ENCODE data around the gene DRAM1. TPM values are rescaled to one million over a fixed set of nuclear protein-coding genes. Genes with fewer than 3 reads are reported as not detected.

Gene DRAM1
- total and polyA plus RNA-seq, 10 of the 15 experiments (the other 5 are each of a cell fraction or from before 2014, with no cell fraction given): 22.4 to 91.5 (median 41.4) TPM

DNA sequence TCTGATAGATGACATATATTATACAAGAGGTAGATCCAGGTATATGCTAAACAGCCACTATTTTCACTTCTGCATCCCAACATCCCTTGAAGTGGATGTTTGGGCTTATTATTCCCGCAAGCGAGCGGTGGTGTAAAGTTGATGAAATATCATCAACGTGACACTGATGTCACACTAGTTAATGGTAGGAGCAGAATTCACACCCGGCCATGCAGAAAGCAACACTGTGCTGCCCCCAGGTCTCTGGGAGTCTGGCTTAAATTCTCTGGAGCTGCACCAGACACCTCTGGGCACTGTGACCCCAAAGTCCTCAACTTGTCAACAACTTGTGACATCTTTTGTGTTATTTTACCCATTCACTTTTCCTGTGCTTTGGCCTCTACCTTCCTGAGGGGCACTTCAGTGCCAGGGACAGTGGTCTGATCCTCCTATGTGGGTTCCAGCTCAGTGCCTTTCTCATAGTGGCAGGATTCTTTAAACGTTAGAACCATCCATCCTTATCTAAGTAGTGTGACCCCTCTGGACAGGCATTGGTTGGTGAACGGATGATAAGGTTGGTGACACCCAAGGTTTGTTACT lies 952 bp downstream of the DRAM1 start (continued):
- TF ChIP-seq CBX5 (IDR thresholded peaks at IDR 0.05; ENCODE audit: low read depth) (no peak), TCF7 (IDR thresholded peaks at IDR 0.05; ENCODE audit: borderline replicate concordance) (no peak), YBX1 (IDR thresholded peaks at IDR 0.05) (no peak), SP1 (IDR thresholded peaks at IDR 0.05; ENCODE audit: low read depth, low read length) (no peak), ZNF207 (IDR thresholded peaks at IDR 0.05; ENCODE audit: borderline replicate concordance) (no peak), CBFB (IDR thresholded peaks at IDR 0.05; ENCODE audit: low read depth) (no peak), TCF3 (IDR thresholded peaks at IDR 0.05; ENCODE audit: borderline replicate concordance, insufficient read depth, low read depth, low read length) (no peak), IKZF2 (IDR thresholded peaks at IDR 0.05) (peak; percentile 52 to 64; a peak in 2 of 4 replicates)
- TF ChIP-seq, protein P1, sequence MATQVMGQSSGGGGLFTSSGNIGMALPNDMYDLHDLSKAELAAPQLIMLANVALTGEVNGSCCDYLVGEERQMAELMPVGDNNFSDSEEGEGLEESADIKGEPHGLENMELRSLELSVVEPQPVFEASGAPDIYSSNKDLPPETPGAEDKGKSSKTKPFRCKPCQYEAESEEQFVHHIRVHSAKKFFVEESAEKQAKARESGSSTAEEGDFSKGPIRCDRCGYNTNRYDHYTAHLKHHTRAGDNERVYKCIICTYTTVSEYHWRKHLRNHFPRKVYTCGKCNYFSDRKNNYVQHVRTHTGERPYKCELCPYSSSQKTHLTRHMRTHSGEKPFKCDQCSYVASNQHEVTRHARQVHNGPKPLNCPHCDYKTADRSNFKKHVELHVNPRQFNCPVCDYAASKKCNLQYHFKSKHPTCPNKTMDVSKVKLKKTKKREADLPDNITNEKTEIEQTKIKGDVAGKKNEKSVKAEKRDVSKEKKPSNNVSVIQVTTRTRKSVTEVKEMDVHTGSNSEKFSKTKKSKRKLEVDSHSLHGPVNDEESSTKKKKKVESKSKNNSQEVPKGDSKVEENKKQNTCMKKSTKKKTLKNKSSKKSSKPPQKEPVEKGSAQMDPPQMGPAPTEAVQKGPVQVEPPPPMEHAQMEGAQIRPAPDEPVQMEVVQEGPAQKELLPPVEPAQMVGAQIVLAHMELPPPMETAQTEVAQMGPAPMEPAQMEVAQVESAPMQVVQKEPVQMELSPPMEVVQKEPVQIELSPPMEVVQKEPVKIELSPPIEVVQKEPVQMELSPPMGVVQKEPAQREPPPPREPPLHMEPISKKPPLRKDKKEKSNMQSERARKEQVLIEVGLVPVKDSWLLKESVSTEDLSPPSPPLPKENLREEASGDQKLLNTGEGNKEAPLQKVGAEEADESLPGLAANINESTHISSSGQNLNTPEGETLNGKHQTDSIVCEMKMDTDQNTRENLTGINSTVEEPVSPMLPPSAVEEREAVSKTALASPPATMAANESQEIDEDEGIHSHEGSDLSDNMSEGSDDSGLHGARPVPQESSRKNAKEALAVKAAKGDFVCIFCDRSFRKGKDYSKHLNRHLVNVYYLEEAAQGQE (IDR thresholded peaks at IDR 0.05; ENCODE audit: low read depth, low read length): no peak

DNA sequence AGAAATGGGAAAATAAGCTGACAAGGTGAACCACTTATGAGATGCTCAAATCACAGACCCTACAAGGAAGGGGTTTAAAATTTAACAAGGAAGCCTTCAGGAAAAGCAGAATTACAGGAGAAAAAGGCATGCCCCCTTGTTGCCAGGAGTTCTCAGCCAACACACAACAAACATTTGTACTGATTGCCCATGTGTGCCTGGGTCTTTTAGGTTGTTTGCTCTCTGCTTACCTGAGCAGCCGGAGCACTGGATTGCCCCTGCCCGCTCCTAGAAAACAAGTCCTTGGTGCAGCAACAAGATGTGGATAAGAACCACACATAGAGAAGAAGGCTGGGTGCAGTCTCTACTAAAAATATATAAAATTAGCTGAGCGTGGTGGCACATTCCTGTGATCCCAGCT lies 3.4 kb downstream of the DRAM1 start:
- SMC1A ChIA-PET (ENCODE audit: uncharacterized antibody, unreplicated experiment): interaction anchor here (1.2 to 2.6 kb wide), 6 partner anchors 8 to 51 kb away, joined by 3 to 16 read pairs (median 8); no protein-coding TSS in a partner anchor
- H3K4me2 ChIP-seq (ENCODE audit: control insufficient read depth, insufficient read depth): peak overlapping the region; percentile 82
- peak overlapping the region; percentile 24 for H3K27ac ChIP-seq (ENCODE audit: control insufficient read depth, insufficient read depth)
- CTCF ChIA-PET: interaction anchor here (1.3 to 1.9 kb wide), 4 partner anchors 11 to 52 kb away, joined by 3 to 11 read pairs (median 3); no protein-coding TSS in a partner anchor
- no peak for FAIRE-seq
- RAD21 ChIA-PET (ENCODE audit: unreplicated experiment): interaction anchor here (0.6 to 1.9 kb wide), 8 partner anchors 26 to 57 kb away, joined by 3 to 7 read pairs (median 4); no protein-coding TSS in a partner anchor
- no peaks in the 10 kb centered on the region for H3K9me3 ChIP-seq (replicated peaks; ENCODE audit: control insufficient read depth, insufficient read depth, low read length)
- no peak for ATAC-seq
- peaks cover 5% of the 10 kb centered on the region; the same call in 1 of the 2 replicates for H3K4me1 ChIP-seq (ENCODE audit: control insufficient read depth, insufficient read depth, low read length)
- peaks cover 69% of the 10 kb centered on the region for H3K79me2 ChIP-seq (ENCODE audit: control insufficient read depth, insufficient read depth, low read length)
- no peak overlapping the region; the same call in 1 of the 2 replicates for H3K9ac ChIP-seq (ENCODE audit: control insufficient read depth, insufficient read depth, low read length)
- no peaks in the 10 kb centered on the region; the same call in 1 of the 2 replicates for H4K20me1 ChIP-seq (ENCODE audit: control insufficient read depth, insufficient read depth)
- intact Hi-C loops (cut with micrococcal nuclease; ENCODE audit: unreplicated experiment): no loop called here
- H3K27me3 ChIP-seq (replicated peaks in 1 of 2; ENCODE audit: control insufficient read depth in 2 of 2, insufficient read depth in 2 of 2, low read length in 1 of 2): no peaks in the 10 kb centered on the region
- peak overlapping the region; percentile 89 for H3K4me3 ChIP-seq
- POLR2A ChIA-PET: interaction anchor here (0.6 to 2.1 kb wide), 9 partner anchors 10 to 603 kb away, joined by 3 to 15 read pairs (median 7); no protein-coding TSS in a partner anchor
- no peak overlapping the region for H2AFZ ChIP-seq (ENCODE audit: control insufficient read depth, low read depth, low read length)
- no peak for DNase-seq (ENCODE audit: low read depth, low spot score)
- peaks cover 0 to 11% of the 10 kb centered on the region in 2 experiments; a peak in 1 of 4 replicates for H3K36me3 ChIP-seq (ENCODE audit: control insufficient read depth in 2 of 2, insufficient read depth in 2 of 2, low read length in 1 of 2)
- BruUV-seq (replicated peaks): no TSS peak
- WGBS (ENCODE audit: insufficient coverage, insufficient replicate concordance, low lambda C conversion rate, missing lambda C conversion rate): 91% methylated on average over 3 of the region's 3 CpGs
- in situ Hi-C loops (cut with MboI): no loop called here
- TF ChIP-seq TCF12 (IDR thresholded peaks at IDR 0.05; ENCODE audit: low read depth, low read length) (no peak), CBX3 (IDR thresholded peaks at IDR 0.05; ENCODE audit: borderline replicate concordance, low read depth) (no peak), KDM1A (IDR thresholded peaks at IDR 0.05; ENCODE audit: borderline replicate concordance) (no peak), SIX5 (IDR thresholded peaks at IDR 0.05; ENCODE audit: low read depth, low read length, severe bottlenecking) (no peak), SIN3A (IDR thresholded peaks at IDR 0.05; ENCODE audit: low read depth, low read length) (no peak), BCL11A (IDR thresholded peaks at IDR 0.05; ENCODE audit: low read depth, low read length) (no peak), NR2C2 (IDR thresholded peaks at IDR 0.05; ENCODE audit: borderline replicate concordance, control insufficient read depth, insufficient read length, low read depth) (no peak), ZNF217 (IDR thresholded peaks at IDR 0.05) (no peak)
